K562 (cell line): Measurements from ENCODE around the gene PON1. TPM values are rescaled to one million over a fixed set of nuclear protein-coding genes. Genes with fewer than 3 reads are reported as not detected.

Experiments
- ATAC-seq: fragments of 200-7000 bp; cut with Tn5 transposase; 3 replicates; pipeline ENCODE4 v1.9.1; 2020; ENCODE audit warnings: moderate library complexity
- BruUV-seq: library from RNA; stranded (reverse); fragments of 400-500 nt; replicated peaks from 2 replicates; lab custom pipeline; 2021; lab: Mats Ljungman, UMichigan
- CTCF ChIA-PET: fragments of 300-600 bp; formaldehyde crosslinking; extraction: SDS; loops from one replicate; lab custom pipeline; 2021; ENCODE audit warnings: low intra/inter-chr PET ratio; lab: Yijun Ruan, JAX
- POLR2A ChIA-PET: fragments of 300-600, 350-650 bp; sonication (Branson Sonifier 250); formaldehyde crosslinking; extraction: SDS; loops from one replicate; lab custom pipeline; 2021; ENCODE audit warnings: antibody characterized with exemption, inconsistent platforms; lab: Yijun Ruan, JAX
- DNase-seq, 4 experiments: peaks; one replicate each; pipeline versions ENCODE4 v3.0.0 to v3.0.0-alpha.2; 2011 to 2018; ENCODE audit warnings: low spot score in 3 of 4, mixed read lengths in 3 of 4; ENCODE audit errors: extremely low read depth in 1 of 4
- FAIRE-seq: peaks from 2 replicates; lab custom pipeline; 2011; peaks lifted over from hg19 to GRCh38; lab: Jason Lieb, UNC
- H2AFZ ChIP-seq: 2 replicates; pipeline ENCODE4 v1.6.0; 2011; ENCODE audit warnings: low read depth, low read length, control low read depth, inconsistent platforms
- H3K27ac ChIP-seq: fragments of 200-600 bp; 3 replicates; pipeline ENCODE4 v1.8.0; 2011; ENCODE audit warnings: low read depth, mild to moderate bottlenecking, control low read depth, inconsistent platforms, low read length, moderate library complexity, mixed read lengths; ENCODE audit errors: extremely low read depth
- H3K27me3 ChIP-seq, 2 experiments: fragments of 300-600 bp in 1 of 2; 2 replicates in 1 of 2; 3 replicates in 1 of 2; pipeline versions ENCODE4 v1.6.0 to v1.8.0; 2011; ENCODE audit warnings: inconsistent platforms in 2 of 2, low read length in 2 of 2, mild to moderate bottlenecking in 1 of 2, mixed read lengths in 1 of 2, moderate library complexity in 1 of 2; ENCODE audit not compliant: control insufficient read depth in 2 of 2, insufficient read depth in 2 of 2
- H3K36me3 ChIP-seq: fragments of 300-600 bp; 3 replicates; pipeline ENCODE4 v1.8.0; 2011; ENCODE audit warnings: mild to moderate bottlenecking, low read length, inconsistent platforms; ENCODE audit not compliant: control insufficient read depth, insufficient read depth
- H3K4me1 ChIP-seq, 2 experiments: fragments of 200-600 bp in 1 of 2; replicated peaks in 1 of 2; 2 replicates in 1 of 2; 3 replicates in 1 of 2; pipeline versions ENCODE4 v1.5.1 to v1.8.0; 2011; ENCODE audit warnings: inconsistent platforms in 2 of 2, low read length in 2 of 2, mild to moderate bottlenecking in 1 of 2, mixed read lengths in 1 of 2, moderate library complexity in 1 of 2; ENCODE audit not compliant: control insufficient read depth in 2 of 2, insufficient read depth in 2 of 2
- H3K4me2 ChIP-seq: 2 replicates; pipeline ENCODE4 v1.6.1; 2011; ENCODE audit warnings: low read length, control low read depth, inconsistent platforms, mixed read lengths; ENCODE audit not compliant: insufficient read depth
- H3K4me3 ChIP-seq: fragments of 200-600 bp; sonication (generic), shearing (Covaris generic); 2 replicates; pipeline ENCODE4 v1.5.1; 2016; ENCODE audit warnings: control low read depth, inconsistent platforms
- H3K79me2 ChIP-seq: fragments of 200-600 bp; 3 replicates; pipeline ENCODE4 v1.8.0; 2011; ENCODE audit warnings: low read length, inconsistent platforms; ENCODE audit not compliant: control insufficient read depth, insufficient read depth
- H3K9ac ChIP-seq, 2 experiments: 2 replicates each; pipeline versions ENCODE4 v1.6.0 to v1.6.1; 2011; ENCODE audit warnings: low read depth in 2 of 2, low read length in 2 of 2, control low read depth in 1 of 2, inconsistent platforms in 1 of 2, mild to moderate bottlenecking in 1 of 2, mixed read lengths in 1 of 2; ENCODE audit not compliant: insufficient read depth in 1 of 2
- H3K9me1 ChIP-seq: one replicate; pipeline ENCODE4 v1.6.0; 2011; ENCODE audit warnings: inconsistent platforms, mild to moderate bottlenecking, low read length, moderate library complexity; ENCODE audit not compliant: control insufficient read depth, insufficient read depth
- H3K9me3 ChIP-seq: replicated peaks from 2 replicates; pipeline ENCODE4 v1.5.1; 2011; ENCODE audit warnings: low read depth, low read length, inconsistent platforms; ENCODE audit not compliant: control insufficient read depth, insufficient read depth
- H4K20me1 ChIP-seq: replicated peaks from 2 replicates; pipeline ENCODE4 v1.6.1; 2011; ENCODE audit warnings: low read length, inconsistent platforms, mixed read lengths; ENCODE audit not compliant: control insufficient read depth, insufficient read depth
- BMI1 ChIP-seq: fragments of 150-350 bp; IDR thresholded peaks from 2 replicates; pipeline ENCODE4 v1.6.1; 2014; ENCODE audit warnings: low read length
- KAT7 ChIP-seq: sonication (generic); formaldehyde crosslinking; IDR thresholded peaks from 2 replicates; pipeline ENCODE4 v1.8.0; 2022; ENCODE audit warnings: missing genetic modification reagents, mild to moderate bottlenecking, borderline replicate concordance
- KDM1A ChIP-seq, 2 experiments: fragments of 450-650 bp; IDR thresholded peaks; 2 replicates each; pipeline ENCODE4 v1.6.1; 2016; ENCODE audit warnings: mild to moderate bottlenecking in 2 of 2
- NFRKB ChIP-seq: fragments of 450-650 bp; IDR thresholded peaks from 2 replicates; pipeline ENCODE4 v1.6.1; 2016; ENCODE audit warnings: low read depth
- RUNX1 ChIP-seq: sonication (generic); IDR thresholded peaks from 2 replicates; pipeline ENCODE4 v1.6.1; 2016; ENCODE audit warnings: antibody characterized with exemption, low read depth
- SMC3 ChIP-seq: conservative IDR thresholded peaks from 2 replicates; pipeline ENCODE4 v1.6.1; 2011; ENCODE audit warnings: low read depth, low read length, improper control_type of control experiment; ENCODE audit not compliant: insufficient read depth
- SRSF9 ChIP-seq: fragments of 200-400 bp; formaldehyde crosslinking; IDR thresholded peaks from 2 replicates; pipeline ENCODE4 v1.6.1; 2017; ENCODE audit warnings: low read depth, low read length, borderline replicate concordance
- ZNF3 ChIP-seq: fragments of 250-450 bp; sonication (Bioruptor Pico); IDR thresholded peaks from 2 replicates; pipeline ENCODE4 v1.5.0; 2021; ENCODE audit warnings: mild to moderate bottlenecking, moderate library complexity
- WGBS: fragments of 100-300 bp; shearing (Covaris generic); methylation state at CpG from one replicate; pipeline ENCODE4 v1.1.6; 2016; ENCODE audit warnings: low coverage, mixed read lengths; ENCODE audit not compliant: insufficient coverage; ENCODE audit errors: missing lambda C conversion rate; 5-methylcytosine and 5-hydroxymethylcytosine counted together
- in situ Hi-C: fragments of 300-500 bp; cut with MboI; formaldehyde crosslinking; loops from 4 replicates; pipeline ENCODE4 v1.15.0; 2018; ENCODE audit warnings: inconsistent platforms, mixed read lengths
- intact Hi-C: fragments of 100-400 bp; cut with micrococcal nuclease; formaldehyde crosslinking; loops from 2 replicates; pipeline ENCODE4 v1.14.2; 2022
- polyA plus RNA-seq, 8 experiments: library from polyadenylated mRNA; depleted of rRNA in 4 of 8; stranded (reverse) in 5 of 8; unstranded in 3 of 8; fragments of >200 nt; fragmentation: Nextera tagmentation in 2 of 8; fragmentation: Illumina TruSeq in 1 of 8; extraction: Ambion mirVana in 2 of 8; extraction: Trizol in 1 of 8; gene quantifications; 2 replicates each; pipeline versions ENCODE4 v1.2.1 to v1.2.3, GENCODE V29; 2011 to 2014; ENCODE audit warnings: inconsistent platforms in 1 of 8, missing spikeins in 1 of 8
- total RNA-seq, 7 experiments: library from RNA; depleted of rRNA in 6 of 7; stranded (reverse); fragments of >200 nt in 6 of 7; fragmentation: Illumina TruSeq in 2 of 7; extraction: Trizol in 2 of 7; gene quantifications; 2 replicates each; pipeline versions ENCODE4 v1.2.1 to v1.2.3, GENCODE V29; 2011 to 2021; ENCODE audit warnings: low replicate concordance in 1 of 7
- TF ChIP-seq, protein P1 (sequence below), 2 experiments: fragments of 450-650 bp; IDR thresholded peaks; 2 replicates each; pipeline ENCODE4 v1.6.1; 2016
- TF ChIP-seq, protein P2 (sequence below): sonication (generic); formaldehyde crosslinking; IDR thresholded peaks from 2 replicates; pipeline ENCODE4 v1.8.1; 2023; ENCODE audit warnings: missing genetic modification reagents, mild to moderate bottlenecking, borderline replicate concordance

PON1 gene
- total and polyA plus RNA-seq, 9 of the 15 experiments (the other 6 are each of a cell fraction or from before 2014, with no cell fraction given) = not detected

DNA sequence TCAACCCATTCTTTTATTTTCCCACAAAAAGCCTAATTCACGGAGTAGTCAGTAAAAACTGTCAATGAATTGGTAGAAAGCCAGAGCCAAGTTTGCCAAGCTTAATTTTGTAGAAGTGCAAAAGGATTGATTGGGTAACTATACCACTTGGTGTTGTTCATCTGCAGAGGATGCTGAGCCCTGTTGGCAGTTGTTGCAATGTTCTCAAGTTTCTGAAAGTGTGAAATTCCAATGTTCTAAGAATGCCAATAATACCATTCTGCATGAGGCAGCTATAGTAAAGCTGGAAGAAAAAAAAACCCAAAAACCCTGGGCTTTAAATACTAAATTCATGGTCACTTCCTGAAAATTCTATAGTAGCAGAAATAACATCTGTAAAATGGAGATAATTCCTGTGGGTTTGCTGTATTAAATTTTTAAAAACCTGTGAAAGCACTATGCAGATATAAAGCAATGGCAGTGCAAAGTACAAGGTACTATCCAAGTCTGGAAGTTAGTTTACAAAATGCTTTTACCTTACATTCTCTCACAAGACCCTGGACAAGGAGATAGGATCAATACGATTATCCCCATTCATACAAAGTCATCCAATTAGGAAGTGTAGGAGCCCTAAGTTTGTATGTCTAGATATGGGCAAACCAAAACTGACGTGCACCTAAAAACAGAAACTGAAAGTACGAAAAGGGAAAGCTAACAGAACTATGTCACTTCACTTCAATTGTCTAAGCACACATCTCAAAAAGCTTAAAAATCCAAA lies 6.0 kb upstream of the PON1 start:
- no peak overlapping the region for H3K4me3 ChIP-seq
- no peaks in the 10 kb centered on the region for H3K4me1 ChIP-seq
- H4K20me1 ChIP-seq = no peaks in the 10 kb centered on the region
- DNase-seq (no peak), FAIRE-seq (no peak), ATAC-seq (no peak)
- no peak overlapping the region for H2AFZ ChIP-seq
- WGBS = 1% methylated on average over 4 of the region's 4 CpGs
- in situ Hi-C loops (no loop called here), intact Hi-C loops (no loop called here)
- no TSS peak for BruUV-seq
- TF ChIP-seq KAT7 (CRISPR knock-in tag) (no peak), BMI1 (no peak), SRSF9 (no peak), ZNF3 (CRISPR knock-in tag) (no peak), SMC3 (no peak), NFRKB (no peak)
- no peaks in the 10 kb centered on the region for H3K9me1 ChIP-seq
- no peak overlapping the region for H3K4me2 ChIP-seq
- ChIA-PET CTCF (no interaction called here), POLR2A (no interaction called here)
- no peak overlapping the region for H3K27ac ChIP-seq
- H3K27me3 ChIP-seq = no peaks in the 10 kb centered on the region
- H3K79me2 ChIP-seq = no peaks in the 10 kb centered on the region
- H3K36me3 ChIP-seq = no peaks in the 10 kb centered on the region
- H3K9ac ChIP-seq = no peak overlapping the region
- no peaks in the 10 kb centered on the region for H3K9me3 ChIP-seq

DNA sequence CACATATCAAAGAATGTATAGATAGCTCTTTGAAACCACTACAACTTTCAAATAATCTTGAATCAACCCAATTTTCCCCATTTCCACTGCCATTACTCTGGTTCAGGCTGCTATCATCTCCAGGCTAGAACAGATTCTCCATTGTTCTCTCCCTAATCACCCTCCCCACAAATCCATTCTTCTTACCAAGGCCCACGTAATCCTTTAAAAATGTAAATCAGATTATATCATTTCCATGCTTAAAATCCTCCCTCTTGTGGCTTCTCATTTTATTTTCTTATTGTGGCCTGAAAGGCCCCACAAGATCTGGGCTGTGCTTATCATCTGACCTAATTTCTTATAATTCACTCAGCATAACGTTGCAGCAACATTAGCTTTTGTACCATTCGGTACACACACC lies 3.0 kb upstream of the PON1 start:
- Histone ChIP-seq H3K4me3 (no peak overlapping the region), H3K79me2 (no peaks in the 10 kb centered on the region), H3K9me3 (no peaks in the 10 kb centered on the region), H3K9ac (no peak overlapping the region), H3K4me1 (no peaks in the 10 kb centered on the region; a peak in 1 of 5 replicates), H4K20me1 (no peaks in the 10 kb centered on the region), H2AFZ (no peak overlapping the region), H3K4me2 (no peak overlapping the region), H3K36me3 (no peaks in the 10 kb centered on the region), H3K9me1 (no peaks in the 10 kb centered on the region), H3K27ac (no peak overlapping the region), H3K27me3 (peaks cover 0 to 7% of the 10 kb centered on the region in 2 experiments; a peak in 1 of 5 replicates)
- DNase-seq (no peak), ATAC-seq (no peak), FAIRE-seq (no peak)
- in situ Hi-C loops = no loop called here
- intact Hi-C loops = no loop called here
- CTCF ChIA-PET = no interaction called here
- no TSS peak for BruUV-seq
- POLR2A ChIA-PET = no interaction called here
- 2% methylated on average over 3 of the region's 3 CpGs for WGBS
- TF ChIP-seq, protein P1, sequence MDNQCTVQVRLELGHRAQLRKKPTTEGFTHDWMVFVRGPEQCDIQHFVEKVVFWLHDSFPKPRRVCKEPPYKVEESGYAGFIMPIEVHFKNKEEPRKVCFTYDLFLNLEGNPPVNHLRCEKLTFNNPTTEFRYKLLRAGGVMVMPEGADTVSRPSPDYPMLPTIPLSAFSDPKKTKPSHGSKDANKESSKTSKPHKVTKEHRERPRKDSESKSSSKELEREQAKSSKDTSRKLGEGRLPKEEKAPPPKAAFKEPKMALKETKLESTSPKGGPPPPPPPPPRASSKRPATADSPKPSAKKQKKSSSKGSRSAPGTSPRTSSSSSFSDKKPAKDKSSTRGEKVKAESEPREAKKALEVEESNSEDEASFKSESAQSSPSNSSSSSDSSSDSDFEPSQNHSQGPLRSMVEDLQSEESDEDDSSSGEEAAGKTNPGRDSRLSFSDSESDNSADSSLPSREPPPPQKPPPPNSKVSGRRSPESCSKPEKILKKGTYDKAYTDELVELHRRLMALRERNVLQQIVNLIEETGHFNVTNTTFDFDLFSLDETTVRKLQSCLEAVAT (IDR thresholded peaks at IDR 0.05) = no peak
- TF ChIP-seq, protein P2, sequence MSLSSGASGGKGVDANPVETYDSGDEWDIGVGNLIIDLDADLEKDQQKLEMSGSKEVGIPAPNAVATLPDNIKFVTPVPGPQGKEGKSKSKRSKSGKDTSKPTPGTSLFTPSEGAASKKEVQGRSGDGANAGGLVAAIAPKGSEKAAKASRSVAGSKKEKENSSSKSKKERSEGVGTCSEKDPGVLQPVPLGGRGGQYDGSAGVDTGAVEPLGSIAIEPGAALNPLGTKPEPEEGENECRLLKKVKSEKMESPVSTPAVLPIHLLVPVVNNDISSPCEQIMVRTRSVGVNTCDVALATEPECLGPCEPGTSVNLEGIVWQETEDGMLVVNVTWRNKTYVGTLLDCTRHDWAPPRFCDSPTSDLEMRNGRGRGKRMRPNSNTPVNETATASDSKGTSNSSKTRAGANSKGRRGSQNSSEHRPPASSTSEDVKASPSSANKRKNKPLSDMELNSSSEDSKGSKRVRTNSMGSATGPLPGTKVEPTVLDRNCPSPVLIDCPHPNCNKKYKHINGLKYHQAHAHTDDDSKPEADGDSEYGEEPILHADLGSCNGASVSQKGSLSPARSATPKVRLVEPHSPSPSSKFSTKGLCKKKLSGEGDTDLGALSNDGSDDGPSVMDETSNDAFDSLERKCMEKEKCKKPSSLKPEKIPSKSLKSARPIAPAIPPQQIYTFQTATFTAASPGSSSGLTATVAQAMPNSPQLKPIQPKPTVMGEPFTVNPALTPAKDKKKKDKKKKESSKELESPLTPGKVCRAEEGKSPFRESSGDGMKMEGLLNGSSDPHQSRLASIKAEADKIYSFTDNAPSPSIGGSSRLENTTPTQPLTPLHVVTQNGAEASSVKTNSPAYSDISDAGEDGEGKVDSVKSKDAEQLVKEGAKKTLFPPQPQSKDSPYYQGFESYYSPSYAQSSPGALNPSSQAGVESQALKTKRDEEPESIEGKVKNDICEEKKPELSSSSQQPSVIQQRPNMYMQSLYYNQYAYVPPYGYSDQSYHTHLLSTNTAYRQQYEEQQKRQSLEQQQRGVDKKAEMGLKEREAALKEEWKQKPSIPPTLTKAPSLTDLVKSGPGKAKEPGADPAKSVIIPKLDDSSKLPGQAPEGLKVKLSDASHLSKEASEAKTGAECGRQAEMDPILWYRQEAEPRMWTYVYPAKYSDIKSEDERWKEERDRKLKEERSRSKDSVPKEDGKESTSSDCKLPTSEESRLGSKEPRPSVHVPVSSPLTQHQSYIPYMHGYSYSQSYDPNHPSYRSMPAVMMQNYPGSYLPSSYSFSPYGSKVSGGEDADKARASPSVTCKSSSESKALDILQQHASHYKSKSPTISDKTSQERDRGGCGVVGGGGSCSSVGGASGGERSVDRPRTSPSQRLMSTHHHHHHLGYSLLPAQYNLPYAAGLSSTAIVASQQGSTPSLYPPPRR (CRISPR knock-in tag) = no peak
- TF ChIP-seq KDM1A (IDR thresholded peaks at IDR 0.05) (no peak), RUNX1 (no peak)
